SK-N-SH (cell line): ENCODE data around the gene SLC10A7. TPM values are rescaled to one million over a fixed set of nuclear protein-coding genes. Genes with fewer than 3 reads are reported as not detected.

Experiments used
- CTCF ChIA-PET: fragments of 300-600, 350-600 bp; formaldehyde crosslinking; extraction: SDS; loops from one replicate; lab custom pipeline; 2021; lab: Yijun Ruan, JAX
- POLR2A ChIA-PET: fragments of 350-600 bp; sonication (Branson Sonifier 250); formaldehyde crosslinking; extraction: SDS; loops from one replicate; lab custom pipeline; 2020; ENCODE audit warnings: antibody characterized with exemption, inconsistent platforms; lab: Yijun Ruan, JAX
- DNase-seq: peaks from one replicate; pipeline ENCODE4 v3.0.0; 2012
- H2AFZ ChIP-seq: fragments of 200-600 bp; sonication (generic); 2 replicates; pipeline ENCODE4 v1.8.1; 2016; ENCODE audit warnings: antibody characterized with exemption, mild to moderate bottlenecking, low read depth
- H3F3A ChIP-seq: fragments of 200-600 bp; sonication (generic); replicated peaks from 2 replicates; pipeline ENCODE3; 2016; ENCODE audit warnings: antibody characterized with exemption, mild to moderate bottlenecking; ENCODE audit not compliant: insufficient read depth
- H3K27ac ChIP-seq, 2 experiments: fragments of 200-500 bp in 1 of 2; fragments of 200-600 bp in 1 of 2; sonication (Bioruptor generic) in 1 of 2; sonication (generic), shearing (Covaris generic) in 1 of 2; 2 replicates each; pipeline versions ENCODE4 v1.5.1 to v1.6.1; 2014 to 2016; ENCODE audit warnings: low read depth in 2 of 2, inconsistent platforms in 1 of 2, low read length in 1 of 2, mild to moderate bottlenecking in 1 of 2, mixed read lengths in 1 of 2
- H3K27me3 ChIP-seq: fragments of 200-600 bp; sonication (generic), shearing (Covaris generic); 2 replicates; pipeline ENCODE4 v1.6.1; 2016; ENCODE audit warnings: mixed run types; ENCODE audit not compliant: insufficient read depth
- H3K36me3 ChIP-seq, 2 experiments: fragments of 200-500 bp in 1 of 2; fragments of 200-600 bp in 1 of 2; sonication (Bioruptor generic) in 1 of 2; sonication (generic) in 1 of 2; replicated peaks in 1 of 2; 2 replicates each; pipeline versions ENCODE3 to v1.5.1; 2014 to 2016; ENCODE audit warnings: low read length in 1 of 2, mild to moderate bottlenecking in 1 of 2; ENCODE audit not compliant: insufficient read depth in 2 of 2, control insufficient read depth in 1 of 2
- H3K4me1 ChIP-seq, 2 experiments: fragments of 200-500 bp in 1 of 2; fragments of 200-600 bp in 1 of 2; sonication (Bioruptor generic) in 1 of 2; sonication (generic), shearing (Covaris generic) in 1 of 2; 2 replicates each; pipeline versions ENCODE4 v1.5.1 to v1.6.1; 2014 to 2016; ENCODE audit warnings: low read depth in 1 of 2, low read length in 1 of 2, mixed run types in 1 of 2; ENCODE audit not compliant: insufficient read depth in 2 of 2, control insufficient read depth in 1 of 2
- H3K4me2 ChIP-seq: fragments of 200-600 bp; sonication (generic), shearing (Covaris generic); 2 replicates; pipeline ENCODE4 v1.6.1; 2017; ENCODE audit warnings: mixed run types
- H3K4me3 ChIP-seq, 2 experiments: fragments of 200-500 bp in 1 of 2; fragments of 200-600 bp in 1 of 2; sonication (Bioruptor generic) in 1 of 2; sonication (generic), shearing (Covaris generic) in 1 of 2; 2 replicates each; pipeline versions ENCODE4 v1.5.1 to v1.8.1; 2014 to 2016; ENCODE audit warnings: low read depth in 2 of 2, inconsistent platforms in 1 of 2, low read length in 1 of 2, mild to moderate bottlenecking in 1 of 2, mixed read lengths in 1 of 2, moderate library complexity in 1 of 2
- H3K79me2 ChIP-seq: fragments of 200-600 bp; sonication (generic); 2 replicates; pipeline ENCODE4 v1.8.1; 2017; ENCODE audit warnings: mild to moderate bottlenecking; ENCODE audit not compliant: insufficient read depth
- H3K9ac ChIP-seq: fragments of 200-600 bp; sonication (generic); 2 replicates; pipeline ENCODE4 v1.6.1; 2017; ENCODE audit warnings: mixed run types
- H3K9me2 ChIP-seq: fragments of 200-600 bp; sonication (generic); 2 replicates; pipeline ENCODE4 v1.6.1; 2017; ENCODE audit warnings: mixed run types
- H3K9me3 ChIP-seq: fragments of 200-600 bp; sonication (generic); 2 replicates; pipeline ENCODE4 v1.6.1; 2017; ENCODE audit warnings: mixed run types, mild to moderate bottlenecking, moderate library complexity
- H4K20me1 ChIP-seq: fragments of 200-600 bp; sonication (generic); 2 replicates; pipeline ENCODE4 v1.6.1; 2017; ENCODE audit warnings: mild to moderate bottlenecking, mixed run types; ENCODE audit not compliant: insufficient read depth
- ELF1 ChIP-seq: IDR thresholded peaks from 2 replicates; pipeline ENCODE4 v1.4.0; 2012
- FOSL2 ChIP-seq: IDR thresholded peaks from 2 replicates; pipeline ENCODE4 v1.4.0; 2012; ENCODE audit warnings: low read depth, mild to moderate bottlenecking, moderate library complexity, borderline replicate concordance
- FOXJ3 ChIP-seq: sonication (generic); formaldehyde crosslinking; IDR thresholded peaks from 2 replicates; pipeline ENCODE4 v1.5.1; 2020; ENCODE audit warnings: mild to moderate bottlenecking, missing genetic modification reagents
- GABPA ChIP-seq: IDR thresholded peaks from 2 replicates; pipeline ENCODE4 v1.4.0; 2012; ENCODE audit warnings: low read depth, mild to moderate bottlenecking
- GATA2 ChIP-seq: sonication (generic); formaldehyde crosslinking; IDR thresholded peaks from 2 replicates; pipeline ENCODE4 v1.5.0; 2020; ENCODE audit warnings: mild to moderate bottlenecking, missing genetic modification reagents
- MEF2A ChIP-seq: IDR thresholded peaks from 2 replicates; pipeline ENCODE4 v1.4.0; 2012; ENCODE audit warnings: low read depth, borderline replicate concordance
- MXI1 ChIP-seq: IDR thresholded peaks from 2 replicates; pipeline ENCODE4 v1.6.1; 2012; ENCODE audit warnings: mild to moderate bottlenecking, low read depth, low read length, improper control_type of control experiment
- NFIC ChIP-seq: IDR thresholded peaks from 2 replicates; pipeline ENCODE4 v1.4.0; 2012; ENCODE audit warnings: borderline replicate concordance
- NRF1 ChIP-seq: IDR thresholded peaks from 2 replicates; pipeline ENCODE4 v1.6.1; 2012; ENCODE audit warnings: low read depth, mild to moderate bottlenecking, low read length
- POLR2AphosphoS5 ChIP-seq: IDR thresholded peaks from 2 replicates; pipeline ENCODE4 v1.6.1; 2012; ENCODE audit warnings: low read depth, low read length
- RAD21 ChIP-seq: IDR thresholded peaks from 2 replicates; pipeline ENCODE4 v1.6.1; 2012; ENCODE audit warnings: mild to moderate bottlenecking, low read length
- RCOR1 ChIP-seq: fragments of 150-350 bp; IDR thresholded peaks from 2 replicates; pipeline ENCODE4 v1.6.1; 2017; ENCODE audit warnings: antibody characterized with exemption, low read length
- RXRA ChIP-seq: IDR thresholded peaks from 2 replicates; pipeline ENCODE4 v1.4.0; 2012; ENCODE audit warnings: low read depth, mild to moderate bottlenecking, borderline replicate concordance
- SIN3A ChIP-seq: IDR thresholded peaks from 2 replicates; pipeline ENCODE4 v1.6.1; 2012; ENCODE audit warnings: low read depth, mild to moderate bottlenecking, low read length, moderate library complexity, borderline replicate concordance
- SMC3 ChIP-seq: IDR thresholded peaks from 2 replicates; pipeline ENCODE4 v1.6.1; 2012; ENCODE audit warnings: low read depth, low read length, improper control_type of control experiment
- YY1 ChIP-seq: IDR thresholded peaks from 2 replicates; pipeline ENCODE4 v1.4.0; 2012; ENCODE audit warnings: low read depth, mild to moderate bottlenecking
- WGBS: methylation state at CpG from one replicate; pipeline ENCODE4 v1.1.6; 2017; ENCODE audit warnings: low lambda C conversion rate; 5-methylcytosine and 5-hydroxymethylcytosine counted together
- polyA plus RNA-seq, 3 experiments: library from polyadenylated mRNA; depleted of rRNA; stranded (reverse); fragments of >200 nt; gene quantifications; 2 replicates each; pipeline ENCODE4 v1.2.3, GENCODE V29; 2012
- TF ChIP-seq, protein P1 (sequence below): fragments of 200-600 bp; sonication (generic); IDR thresholded peaks from 2 replicates; pipeline ENCODE4 v1.6.1; 2017; ENCODE audit warnings: antibody characterized with exemption, mild to moderate bottlenecking, moderate library complexity
- TF ChIP-seq, protein P2 (sequence below): fragments of 150-350 bp; IDR thresholded peaks from 2 replicates; pipeline ENCODE4 v1.6.1; 2017; ENCODE audit warnings: antibody characterized with exemption, low read length, low read depth, borderline replicate concordance
- TF ChIP-seq, protein P3 (sequence below): IDR thresholded peaks from 2 replicates; pipeline ENCODE4 v1.4.0; 2012; ENCODE audit warnings: low read depth
- TF ChIP-seq, protein P4 (sequence below): IDR thresholded peaks from 2 replicates; pipeline ENCODE4 v1.4.0; 2012; ENCODE audit warnings: low read depth, borderline replicate concordance

The SLC10A7 gene
- polyA plus RNA-seq, 1 of the 3 experiments (the other 2 are of a cell fraction): 3.3 TPM

DNA sequence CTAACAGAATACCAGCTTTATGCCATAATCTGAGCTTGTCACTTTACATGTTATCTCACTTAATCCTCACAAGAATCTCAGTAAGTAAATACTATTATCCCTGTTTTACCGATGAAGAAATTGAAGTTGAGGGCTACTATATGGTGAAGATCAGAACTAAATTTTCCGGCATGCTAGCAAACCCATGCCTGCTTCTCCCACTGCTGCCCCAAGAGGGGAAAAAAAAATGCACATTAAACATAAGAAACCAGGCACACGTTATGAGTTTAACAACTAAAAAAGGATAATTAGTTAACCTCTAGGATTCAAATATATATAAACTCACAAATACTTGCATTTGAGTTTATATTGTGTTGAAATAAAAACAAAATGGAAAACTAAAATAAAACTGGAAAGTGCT lies 10.8 kb downstream of the SLC10A7 start:
- Histone ChIP-seq H3K27ac (no peak overlapping the region), H3K4me1 (peaks cover 0 to 5% of the 10 kb centered on the region in 2 experiments; a peak in 1 of 4 replicates), H3K9ac (no peak overlapping the region), H3K36me3 (peaks cover 2 to 7% of the 10 kb centered on the region in 2 experiments), H3K79me2 (no peaks in the 10 kb centered on the region), H3K27me3 (no peaks in the 10 kb centered on the region), H2AFZ (no peak overlapping the region), H3K4me2 (no peak overlapping the region), H3K9me2 (no peaks in the 10 kb centered on the region), H3F3A (peaks cover 4% of the 10 kb centered on the region), H3K9me3 (no peaks in the 10 kb centered on the region), H3K4me3 (no peak overlapping the region), H4K20me1 (no peaks in the 10 kb centered on the region)
- ChIA-PET CTCF (interaction anchor here (1.0 to 1.1 kb wide), 2 partner anchors 12 to 154 kb away, joined by 3 to 4 read pairs; no protein-coding TSS in a partner anchor), POLR2A (no interaction called here)
- WGBS: 68% methylated on average over 3 of the region's 3 CpGs
- no peak for DNase-seq
- TF ChIP-seq, protein P1, sequence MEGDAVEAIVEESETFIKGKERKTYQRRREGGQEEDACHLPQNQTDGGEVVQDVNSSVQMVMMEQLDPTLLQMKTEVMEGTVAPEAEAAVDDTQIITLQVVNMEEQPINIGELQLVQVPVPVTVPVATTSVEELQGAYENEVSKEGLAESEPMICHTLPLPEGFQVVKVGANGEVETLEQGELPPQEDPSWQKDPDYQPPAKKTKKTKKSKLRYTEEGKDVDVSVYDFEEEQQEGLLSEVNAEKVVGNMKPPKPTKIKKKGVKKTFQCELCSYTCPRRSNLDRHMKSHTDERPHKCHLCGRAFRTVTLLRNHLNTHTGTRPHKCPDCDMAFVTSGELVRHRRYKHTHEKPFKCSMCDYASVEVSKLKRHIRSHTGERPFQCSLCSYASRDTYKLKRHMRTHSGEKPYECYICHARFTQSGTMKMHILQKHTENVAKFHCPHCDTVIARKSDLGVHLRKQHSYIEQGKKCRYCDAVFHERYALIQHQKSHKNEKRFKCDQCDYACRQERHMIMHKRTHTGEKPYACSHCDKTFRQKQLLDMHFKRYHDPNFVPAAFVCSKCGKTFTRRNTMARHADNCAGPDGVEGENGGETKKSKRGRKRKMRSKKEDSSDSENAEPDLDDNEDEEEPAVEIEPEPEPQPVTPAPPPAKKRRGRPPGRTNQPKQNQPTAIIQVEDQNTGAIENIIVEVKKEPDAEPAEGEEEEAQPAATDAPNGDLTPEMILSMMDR: peak; percentile 35; the same call in 1 of the 2 replicates
- no peak for TF ChIP-seq POLR2AphosphoS5

DNA sequence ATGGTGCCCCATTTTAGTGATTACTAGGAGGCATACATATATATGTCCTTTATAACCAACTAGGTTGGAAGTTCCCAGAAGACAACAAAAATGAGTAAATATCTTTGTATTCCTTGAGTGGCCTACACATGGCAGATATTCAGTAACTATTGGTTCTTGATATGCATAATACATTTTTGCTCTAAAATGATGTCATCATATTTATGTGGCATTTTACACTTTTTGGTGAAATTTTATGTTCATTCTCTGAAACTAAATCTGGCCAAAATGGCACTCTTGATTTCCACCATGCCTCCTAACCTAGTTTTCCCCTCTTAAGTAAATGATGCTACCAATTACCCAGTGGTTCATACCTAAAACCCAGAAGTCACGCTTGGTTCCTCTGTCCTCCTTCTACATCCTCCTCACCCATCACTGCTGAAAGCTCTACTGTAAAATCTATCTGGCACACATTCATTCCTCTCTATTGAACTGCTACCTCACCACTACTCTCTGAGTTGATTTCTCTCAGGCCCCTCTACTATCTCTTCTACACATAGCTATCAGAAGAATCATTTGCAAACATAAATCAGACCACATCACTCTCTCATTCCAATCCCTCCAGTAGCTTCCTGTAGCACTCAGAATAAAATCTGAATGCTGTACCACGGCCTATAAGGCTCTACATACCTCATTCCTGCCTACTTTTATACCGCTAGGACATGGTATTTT lies 13.4 kb downstream of the SLC10A7 start:
- no peak for TF ChIP-seq NFIC
- TF ChIP-seq RCOR1: no peak
- TF ChIP-seq FOSL2: no peak
- TF ChIP-seq, protein P2, sequence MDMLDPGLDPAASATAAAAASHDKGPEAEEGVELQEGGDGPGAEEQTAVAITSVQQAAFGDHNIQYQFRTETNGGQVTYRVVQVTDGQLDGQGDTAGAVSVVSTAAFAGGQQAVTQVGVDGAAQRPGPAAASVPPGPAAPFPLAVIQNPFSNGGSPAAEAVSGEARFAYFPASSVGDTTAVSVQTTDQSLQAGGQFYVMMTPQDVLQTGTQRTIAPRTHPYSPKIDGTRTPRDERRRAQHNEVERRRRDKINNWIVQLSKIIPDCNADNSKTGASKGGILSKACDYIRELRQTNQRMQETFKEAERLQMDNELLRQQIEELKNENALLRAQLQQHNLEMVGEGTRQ: no peak
- TF ChIP-seq MEF2A: no peak
- TF ChIP-seq RXRA: no peak
- TF ChIP-seq, protein P1: no peak
- TF ChIP-seq, protein P3, sequence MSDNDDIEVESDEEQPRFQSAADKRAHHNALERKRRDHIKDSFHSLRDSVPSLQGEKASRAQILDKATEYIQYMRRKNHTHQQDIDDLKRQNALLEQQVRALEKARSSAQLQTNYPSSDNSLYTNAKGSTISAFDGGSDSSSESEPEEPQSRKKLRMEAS: no peak
- TF ChIP-seq ELF1: no peak
- no peak for TF ChIP-seq YY1
- TF ChIP-seq MXI1: no peak
- TF ChIP-seq SIN3A: no peak
- TF ChIP-seq GATA2 (CRISPR knock-in tag): no peak
- no peak for TF ChIP-seq FOXJ3 (CRISPR knock-in tag)
- TF ChIP-seq, protein P4, sequence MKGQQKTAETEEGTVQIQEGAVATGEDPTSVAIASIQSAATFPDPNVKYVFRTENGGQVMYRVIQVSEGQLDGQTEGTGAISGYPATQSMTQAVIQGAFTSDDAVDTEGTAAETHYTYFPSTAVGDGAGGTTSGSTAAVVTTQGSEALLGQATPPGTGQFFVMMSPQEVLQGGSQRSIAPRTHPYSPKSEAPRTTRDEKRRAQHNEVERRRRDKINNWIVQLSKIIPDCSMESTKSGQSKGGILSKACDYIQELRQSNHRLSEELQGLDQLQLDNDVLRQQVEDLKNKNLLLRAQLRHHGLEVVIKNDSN: no peak
- TF ChIP-seq RAD21: no peak
- TF ChIP-seq SMC3: no peak
- no peak for TF ChIP-seq NRF1
- TF ChIP-seq GABPA: no peak
- H3F3A ChIP-seq: no peaks in the 10 kb centered on the region
- no peak for DNase-seq
- CTCF ChIA-PET: no interaction called here
- no peaks in the 10 kb centered on the region for H3K36me3 ChIP-seq
- H3K9me2 ChIP-seq: no peaks in the 10 kb centered on the region
- H4K20me1 ChIP-seq: no peaks in the 10 kb centered on the region
- H3K79me2 ChIP-seq: no peaks in the 10 kb centered on the region
- no peaks in the 10 kb centered on the region for H3K27me3 ChIP-seq
- no peaks in the 10 kb centered on the region for H3K9me3 ChIP-seq
- H3K27ac ChIP-seq: no peak overlapping the region
- no peak overlapping the region for H3K4me3 ChIP-seq
- 90% methylated on average over 3 of the region's 3 CpGs for WGBS
- no peak overlapping the region for H2AFZ ChIP-seq
- peaks cover 0 to 5% of the 10 kb centered on the region in 2 experiments; a peak in 1 of 4 replicates for H3K4me1 ChIP-seq
- no peak overlapping the region for H3K9ac ChIP-seq
- POLR2A ChIA-PET: no interaction called here
- H3K4me2 ChIP-seq: no peak overlapping the region
